ENCODE results near the gene GRIN1. TPM values are rescaled to one million over a fixed set of nuclear protein-coding genes. Genes with fewer than 3 reads are reported as not detected.
A peak's percentile ranks its signal among the peaks of the same experiment; 100 is the strongest.

Gene GRIN1
- total and polyA plus RNA-seq, 2 of the 13 experiments (the other 11 are each of a cell fraction or from before 2014, with no cell fraction given), result 0.13 TPM; not detected in 1

- Histone ChIP-seq H3K4me1 (ENCODE audit: insufficient read depth, low read length) (peaks cover 47% of the 10 kb centered on the region), H3K27ac (ENCODE audit: extremely low read length, insufficient read depth, low read length) (no peak overlapping the region), H3K27me3 (ENCODE audit: control insufficient read depth in 1 of 2, insufficient read depth in 2 of 2, low read length in 2 of 2) (no peaks in the 10 kb centered on the region), H3K4me3 (replicated peaks in 1 of 3; ENCODE audit: insufficient read depth in 1 of 3, low read depth in 2 of 3, low read length in 3 of 3) (no peak overlapping the region), H4K20me1 (ENCODE audit: insufficient read depth, low read length) (no peaks in the 10 kb centered on the region), H3K9ac (ENCODE audit: insufficient read depth, low read depth, low read length) (no peak overlapping the region), H2AFZ (ENCODE audit: low read length) (no peak overlapping the region), H3K36me3 (replicated peaks in 1 of 2; ENCODE audit: control insufficient read depth in 1 of 2, insufficient read depth in 2 of 2, low read length in 2 of 2) (peaks cover 9 to 14% of the 10 kb centered on the region in 2 experiments; a peak in 3 of 5 replicates), H3K4me2 (ENCODE audit: low read depth, low read length) (no peak overlapping the region), H3K79me2 (ENCODE audit: insufficient read depth, low read length) (peaks cover 40% of the 10 kb centered on the region), H3K9me3 (ENCODE audit: low read length) (no peaks in the 10 kb centered on the region)
- BruUV-seq (replicated peaks), result no TSS peak
- intact Hi-C loops (cut with micrococcal nuclease; ENCODE audit: unreplicated experiment) (no loop called here), in situ Hi-C loops (cut with HindIII; ENCODE audit: extremely low pct_ligation_motif_present, low pct_unique_long_range_greater_than_20kb) (no loop called here)
- POLR2A ChIA-PET, result interaction anchor here (1.1 to 1.9 kb wide), 2 partner anchors 8 to 31 kb away, joined by 5 to 6 read pairs; partner anchors contain the start of gene TPRN
- DNase-seq (ENCODE audit: low spot score) (no peak), FAIRE-seq (no peak), ATAC-seq (no peak)
- CTCF ChIA-PET (ENCODE audit: low intra/inter-chr PET ratio, low total read pairs), result no interaction called here
- 96% methylated on average over 10 of the region's 10 CpGs for WGBS (ENCODE audit: low lambda C conversion rate)
- TF ChIP-seq ZSCAN31 (CRISPR knock-in tag; IDR thresholded peaks at IDR 0.05; ENCODE audit: low read depth), result no peak
- peak; percentile 4; the same call in 1 of the 2 replicates for TF ChIP-seq RBFOX2 (IDR thresholded peaks at IDR 0.05; ENCODE audit: low read depth, low read length)
These were observed 53.5 kb downstream of the GRIN1 start for GRCh38 chr9:137192448-137192780.

GRCh38 chr9:137192859-137193258 is 53.9 kb downstream of the GRIN1 start:
- Histone ChIP-seq H3K9ac (ENCODE audit: insufficient read depth, low read depth, low read length) (no peak overlapping the region), H2AFZ (ENCODE audit: low read length) (no peak overlapping the region), H3K9me3 (ENCODE audit: low read length) (no peaks in the 10 kb centered on the region), H4K20me1 (ENCODE audit: insufficient read depth, low read length) (no peaks in the 10 kb centered on the region; the same call in 1 of the 2 replicates), H3K27ac (ENCODE audit: extremely low read length, insufficient read depth, low read length) (no peak overlapping the region), H3K4me1 (ENCODE audit: insufficient read depth, low read length) (peaks cover 48% of the 10 kb centered on the region), H3K36me3 (replicated peaks in 1 of 2; ENCODE audit: control insufficient read depth in 1 of 2, insufficient read depth in 2 of 2, low read length in 2 of 2) (peaks cover 9 to 14% of the 10 kb centered on the region in 2 experiments; a peak in 3 of 5 replicates), H3K79me2 (ENCODE audit: insufficient read depth, low read length) (peaks cover 40% of the 10 kb centered on the region), H3K4me3 (replicated peaks in 1 of 3; ENCODE audit: insufficient read depth in 1 of 3, low read depth in 2 of 3, low read length in 3 of 3) (no peak overlapping the region), H3K27me3 (ENCODE audit: control insufficient read depth in 1 of 2, insufficient read depth in 2 of 2, low read length in 2 of 2) (no peaks in the 10 kb centered on the region), H3K4me2 (ENCODE audit: low read depth, low read length) (no peak overlapping the region)
- no peak for ATAC-seq
- FAIRE-seq, result no peak
- no TSS peak for BruUV-seq (replicated peaks)
- WGBS (ENCODE audit: low lambda C conversion rate), result 100% methylated on average over 1 of the region's 2 CpGs
- in situ Hi-C loops (cut with HindIII; ENCODE audit: extremely low pct_ligation_motif_present, low pct_unique_long_range_greater_than_20kb), result no loop called here
- no peak for TF ChIP-seq TFDP2 (CRISPR knock-in tag; IDR thresholded peaks at IDR 0.05)
- no peak for TF ChIP-seq AKNA (CRISPR knock-in tag; IDR thresholded peaks at IDR 0.05; ENCODE audit: borderline replicate concordance)
- TF ChIP-seq HMG20B (CRISPR knock-in tag; conservative IDR thresholded peaks at IDR 0.05), result no peak
- TF ChIP-seq ZBTB37 (CRISPR knock-in tag; IDR thresholded peaks at IDR 0.05), result no peak
- no peak for TF ChIP-seq NR2F2 (IDR thresholded peaks at IDR 0.05; ENCODE audit: borderline replicate concordance, low read depth)
- ChIA-PET POLR2A (interaction anchor here (1.1 to 1.9 kb wide), 2 partner anchors 8 to 30 kb away, joined by 5 to 6 read pairs; partner anchors contain the start of gene TPRN), CTCF (ENCODE audit: low intra/inter-chr PET ratio, low total read pairs) (no interaction called here)
- DNase-seq (ENCODE audit: low spot score), result no peak
- intact Hi-C loops (cut with micrococcal nuclease; ENCODE audit: unreplicated experiment), result no loop called here

All from HepG2 (cell line).